Omental fat pad (tissue), 4 donors: Measurements from ENCODE around the gene YIF1A. TPM values are rescaled to one million over a fixed set of nuclear protein-coding genes. Genes with fewer than 3 reads are reported as not detected.

Experiments used
- ATAC-seq: fragments of 150-250 bp; one replicate; pipeline ENCODE4 v1.9.1; 2016; ENCODE audit warnings: mild to moderate bottlenecking, moderate library complexity; ENCODE audit not compliant: low FRiP score
- DNase-seq: peaks from one replicate; pipeline ENCODE4 v3.0.0-alpha.2; 2019; ENCODE audit warnings: low spot score
- total RNA-seq, 4 donors: library from RNA; depleted of rRNA; stranded (reverse); fragments of >200 nt; gene quantifications; one replicate each; pipeline ENCODE4 v1.1.0, GENCODE V29; 2016
- TF ChIP-seq, protein P1 (sequence below), 3 donors: fragments of 450-650 bp; IDR thresholded peaks; one replicate each; pipeline ENCODE4 v1.5.1; 2016 to 2017; ENCODE audit warnings: antibody characterized with exemption in 3 of 3, mild to moderate bottlenecking in 3 of 3, moderate library complexity in 2 of 3

The YIF1A gene
- total RNA-seq, 4 donors from 2014 or later, result 57.1 to 116 (median 63.4) TPM

DNA sequence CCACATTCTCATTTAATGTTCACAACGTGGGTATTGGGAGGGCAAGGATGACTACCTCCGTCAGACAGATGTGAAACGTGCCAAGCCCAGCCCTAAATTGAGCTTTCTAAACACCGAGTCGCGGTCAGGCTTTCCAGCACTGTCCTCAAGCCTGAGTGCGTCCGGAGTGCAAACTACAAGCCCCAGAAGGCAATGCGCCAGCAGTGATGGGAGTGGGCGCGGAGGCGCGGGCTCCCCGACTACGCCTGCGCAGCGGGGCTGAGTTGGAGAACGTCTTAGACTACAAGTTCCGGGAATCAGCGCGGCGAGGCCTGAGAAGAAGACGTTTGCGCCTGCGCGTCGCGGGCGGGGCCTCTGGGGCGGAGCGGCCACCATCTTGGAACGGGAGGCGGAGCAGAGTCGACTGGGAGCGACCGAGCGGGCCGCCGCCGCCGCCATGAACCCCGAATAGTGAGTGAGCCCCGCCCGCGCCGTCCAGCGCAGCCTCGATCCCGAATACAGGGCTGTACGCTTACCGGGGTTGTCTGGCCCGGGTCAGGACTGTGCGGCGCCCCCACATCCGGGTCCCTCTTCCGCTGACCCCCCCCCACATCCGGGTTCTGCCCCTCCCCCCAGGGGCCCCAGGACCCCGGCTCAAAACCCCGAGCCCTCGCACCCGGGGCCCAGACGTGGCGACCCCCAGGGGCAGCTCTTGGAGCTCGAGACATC, 20.5 kb downstream of the YIF1A start, which contains the start of gene RAB1B:
TSS of gene RAB1B (plus strand) at position 396 of the 708 bp plus-strand sequence. CDS start at position 437, 41 bp downstream.
- peak; percentile 98 for DNase-seq
- TF ChIP-seq, protein P1, sequence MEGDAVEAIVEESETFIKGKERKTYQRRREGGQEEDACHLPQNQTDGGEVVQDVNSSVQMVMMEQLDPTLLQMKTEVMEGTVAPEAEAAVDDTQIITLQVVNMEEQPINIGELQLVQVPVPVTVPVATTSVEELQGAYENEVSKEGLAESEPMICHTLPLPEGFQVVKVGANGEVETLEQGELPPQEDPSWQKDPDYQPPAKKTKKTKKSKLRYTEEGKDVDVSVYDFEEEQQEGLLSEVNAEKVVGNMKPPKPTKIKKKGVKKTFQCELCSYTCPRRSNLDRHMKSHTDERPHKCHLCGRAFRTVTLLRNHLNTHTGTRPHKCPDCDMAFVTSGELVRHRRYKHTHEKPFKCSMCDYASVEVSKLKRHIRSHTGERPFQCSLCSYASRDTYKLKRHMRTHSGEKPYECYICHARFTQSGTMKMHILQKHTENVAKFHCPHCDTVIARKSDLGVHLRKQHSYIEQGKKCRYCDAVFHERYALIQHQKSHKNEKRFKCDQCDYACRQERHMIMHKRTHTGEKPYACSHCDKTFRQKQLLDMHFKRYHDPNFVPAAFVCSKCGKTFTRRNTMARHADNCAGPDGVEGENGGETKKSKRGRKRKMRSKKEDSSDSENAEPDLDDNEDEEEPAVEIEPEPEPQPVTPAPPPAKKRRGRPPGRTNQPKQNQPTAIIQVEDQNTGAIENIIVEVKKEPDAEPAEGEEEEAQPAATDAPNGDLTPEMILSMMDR (IDR thresholded peaks at IDR 0.05), result no peak
- peak; percentile 88 for ATAC-seq

- ATAC-seq, result peak; percentile 80
These were observed 21.3 kb downstream of the YIF1A start for GRCh38 chr11:66267379-66268243.

DNA sequence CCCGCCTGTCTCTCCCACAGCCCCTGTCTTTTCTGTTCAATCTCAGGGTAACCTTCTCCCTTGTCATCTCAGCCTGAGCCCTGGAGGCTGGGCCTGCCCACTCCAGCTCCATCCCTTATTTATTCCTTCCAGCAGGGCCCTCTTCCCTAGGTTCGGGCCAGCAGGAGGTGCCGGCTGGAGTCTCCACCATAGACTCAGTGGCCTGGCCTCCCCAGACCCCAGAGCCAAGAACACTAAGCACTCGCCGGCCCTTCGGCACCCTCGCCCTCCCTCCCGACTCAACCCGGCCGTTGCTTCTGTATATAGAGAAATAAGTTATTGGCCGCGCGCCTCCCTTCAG, 21.9 kb downstream of the YIF1A start:
- TF ChIP-seq, protein P1 (IDR thresholded peaks at IDR 0.05), result no peak
- no peak for DNase-seq
- no peak for ATAC-seq

More at GRCh38 chr11:66267379-66268243, 21.3 kb downstream of the YIF1A start:
- TF ChIP-seq, protein P1 (IDR thresholded peaks at IDR 0.05), result no peak
- peak; percentile 78 for DNase-seq

GRCh38 chr11:66266378-66267038, 22.4 kb downstream of the YIF1A start:
- DNase-seq (no peak), ATAC-seq (no peak)
- TF ChIP-seq, protein P1 (IDR thresholded peaks at IDR 0.05), result no peak

- DNase-seq (no peak), ATAC-seq (no peak)
- TF ChIP-seq, protein P1 (IDR thresholded peaks at IDR 0.05), result no peak
These were observed 23.2 kb downstream of the YIF1A start for GRCh38 chr11:66265531-66266377.

DNA sequence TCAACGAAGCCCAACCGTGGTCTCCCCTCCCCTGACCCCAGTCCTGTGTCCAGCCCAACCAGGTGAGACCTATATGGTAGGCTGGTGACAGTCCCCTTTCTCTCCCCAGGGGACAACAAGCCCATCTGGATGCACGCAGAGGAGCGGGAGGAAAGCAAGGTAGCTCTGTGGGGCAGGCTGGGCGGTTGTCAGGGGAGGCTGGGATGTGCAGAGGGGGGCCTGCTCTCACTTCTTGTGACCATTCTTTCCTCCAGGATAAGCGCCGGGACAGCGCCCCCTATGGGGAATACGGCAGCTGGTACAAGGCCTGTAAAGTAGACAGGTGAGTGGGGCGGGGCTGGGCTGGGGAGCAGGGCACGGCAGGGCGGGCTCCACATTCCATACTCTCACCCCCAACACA, 24.0 kb downstream of the YIF1A start:
- TF ChIP-seq, protein P1 (IDR thresholded peaks at IDR 0.05), result no peak
- no peak for ATAC-seq
- no peak for DNase-seq
